H1 (cell line): ENCODE results near the gene RNU6-1.

Source experiments
- EZH2 ChIP-seq: fragments of 200-600 bp; sonication (generic); IDR thresholded peaks from 2 replicates; pipeline ENCODE4 v1.7.1; 2012; ENCODE audit warnings: low read depth, mild to moderate bottlenecking, moderate library complexity, low read length, inconsistent platforms; ENCODE audit not compliant: severe bottlenecking
- GABPA ChIP-seq: IDR thresholded peaks from 2 replicates; pipeline ENCODE4 v1.6.1; 2011; ENCODE audit warnings: mild to moderate bottlenecking, low read length, moderate library complexity, borderline replicate concordance; ENCODE audit not compliant: insufficient read depth
- JUND ChIP-seq: IDR thresholded peaks from 2 replicates; pipeline ENCODE4 v1.6.1; 2011; ENCODE audit warnings: mild to moderate bottlenecking, improper control_type of control experiment, low read length
- MAFK ChIP-seq: IDR thresholded peaks from 2 replicates; pipeline ENCODE4 v1.6.1; 2012; ENCODE audit warnings: low read depth, mild to moderate bottlenecking, improper control_type of control experiment, low read length
- MAX ChIP-seq: IDR thresholded peaks from 2 replicates; pipeline ENCODE4 v1.6.1; 2012; ENCODE audit warnings: inconsistent platforms
- POLR2A ChIP-seq, 2 experiments: IDR thresholded peaks; 1 replicate in 1 of 2; 2 replicates in 1 of 2; pipeline ENCODE4 v1.6.1; 2011; ENCODE audit warnings: low read depth in 2 of 2, low read length in 2 of 2, mild to moderate bottlenecking in 2 of 2; ENCODE audit errors: control extremely low read depth in 1 of 2
- POLR2AphosphoS5 ChIP-seq: IDR thresholded peaks from 2 replicates; pipeline ENCODE4 v1.6.1; 2011; ENCODE audit warnings: low read depth, low read length
- RBBP5 ChIP-seq: IDR thresholded peaks from 2 replicates; pipeline ENCODE4 v1.7.1; 2012; ENCODE audit warnings: low read depth, mild to moderate bottlenecking, inconsistent platforms, low read length, moderate library complexity, borderline replicate concordance
- RXRA ChIP-seq: IDR thresholded peaks from 2 replicates; pipeline ENCODE4 v1.6.1; 2011; ENCODE audit warnings: low read depth, mild to moderate bottlenecking, low read length, moderate library complexity; ENCODE audit not compliant: insufficient read depth
- SIN3A ChIP-seq, 2 experiments: IDR thresholded peaks in 1 of 2; conservative IDR thresholded peaks in 1 of 2; 2 replicates each; pipeline ENCODE4 v1.6.1; 2011 to 2012; ENCODE audit warnings: low read length in 2 of 2, improper control_type of control experiment in 1 of 2, low read depth in 1 of 2, mild to moderate bottlenecking in 1 of 2
- TF ChIP-seq, protein P1 (sequence below), 3 experiments: IDR thresholded peaks; 1 replicate in 2 of 3; 2 replicates in 1 of 3; pipeline versions ENCODE4 v1.5.1 to v1.6.1; 2011; ENCODE audit warnings: low read length in 3 of 3, mild to moderate bottlenecking in 3 of 3, inconsistent platforms in 2 of 3, low read depth in 1 of 3, moderate library complexity in 1 of 3; ENCODE audit not compliant: insufficient read depth in 1 of 3; ENCODE audit errors: control extremely low read depth in 1 of 3

DNA sequence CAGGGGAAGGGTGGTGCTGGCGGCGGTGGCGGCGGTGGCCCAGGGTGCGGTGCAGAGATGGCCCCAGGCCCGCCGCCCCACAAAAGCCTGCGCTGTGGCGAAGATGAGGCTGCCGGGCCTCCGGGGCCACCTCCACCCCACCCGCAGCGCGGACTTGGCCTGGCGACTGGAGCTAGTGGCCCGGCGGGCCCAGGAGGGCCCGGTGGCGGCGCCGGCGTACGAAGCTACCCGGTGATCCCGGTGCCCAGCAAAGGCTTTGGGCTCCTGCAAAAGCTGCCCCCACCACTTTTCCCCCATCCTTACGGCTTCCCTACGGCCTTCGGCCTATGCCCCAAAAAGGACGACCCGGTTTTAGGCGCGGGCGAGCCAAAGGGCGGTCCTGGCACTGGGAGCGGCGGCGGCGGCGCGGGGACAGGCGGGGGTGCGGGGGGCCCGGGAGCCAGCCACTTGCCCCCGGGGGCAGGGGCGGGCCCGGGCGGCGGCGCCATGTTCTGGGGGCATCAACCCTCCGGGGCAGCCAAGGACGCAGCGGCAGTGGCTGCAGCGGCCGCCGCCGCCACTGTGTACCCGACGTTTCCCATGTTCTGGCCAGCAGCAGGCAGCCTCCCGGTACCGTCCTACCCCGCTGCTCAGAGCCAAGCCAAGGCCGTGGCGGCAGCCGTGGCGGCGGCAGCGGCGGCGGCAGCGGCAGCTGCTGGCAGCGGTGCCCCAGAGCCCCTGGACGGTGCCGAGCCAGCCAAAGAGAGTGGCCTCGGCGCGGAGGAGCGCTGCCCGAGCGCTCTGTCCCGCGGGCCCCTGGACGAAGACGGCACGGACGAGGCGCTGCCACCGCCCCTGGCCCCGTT, 12.9 kb downstream of the RNU6-1 start:
- TF ChIP-seq, protein P1, sequence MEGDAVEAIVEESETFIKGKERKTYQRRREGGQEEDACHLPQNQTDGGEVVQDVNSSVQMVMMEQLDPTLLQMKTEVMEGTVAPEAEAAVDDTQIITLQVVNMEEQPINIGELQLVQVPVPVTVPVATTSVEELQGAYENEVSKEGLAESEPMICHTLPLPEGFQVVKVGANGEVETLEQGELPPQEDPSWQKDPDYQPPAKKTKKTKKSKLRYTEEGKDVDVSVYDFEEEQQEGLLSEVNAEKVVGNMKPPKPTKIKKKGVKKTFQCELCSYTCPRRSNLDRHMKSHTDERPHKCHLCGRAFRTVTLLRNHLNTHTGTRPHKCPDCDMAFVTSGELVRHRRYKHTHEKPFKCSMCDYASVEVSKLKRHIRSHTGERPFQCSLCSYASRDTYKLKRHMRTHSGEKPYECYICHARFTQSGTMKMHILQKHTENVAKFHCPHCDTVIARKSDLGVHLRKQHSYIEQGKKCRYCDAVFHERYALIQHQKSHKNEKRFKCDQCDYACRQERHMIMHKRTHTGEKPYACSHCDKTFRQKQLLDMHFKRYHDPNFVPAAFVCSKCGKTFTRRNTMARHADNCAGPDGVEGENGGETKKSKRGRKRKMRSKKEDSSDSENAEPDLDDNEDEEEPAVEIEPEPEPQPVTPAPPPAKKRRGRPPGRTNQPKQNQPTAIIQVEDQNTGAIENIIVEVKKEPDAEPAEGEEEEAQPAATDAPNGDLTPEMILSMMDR (IDR thresholded peaks at IDR 0.05; ENCODE audit: control extremely low read depth in 1 of 3, insufficient read depth in 1 of 3, low read depth in 1 of 3, low read length in 3 of 3): no peak
- TF ChIP-seq RXRA (no peak), GABPA (no peak), MAFK (no peak), POLR2A (IDR thresholded peaks at IDR 0.05; ENCODE audit: control extremely low read depth in 1 of 2, low read depth in 2 of 2, low read length in 2 of 2) (no peak), EZH2 (no peak), RBBP5 (no peak), POLR2AphosphoS5 (no peak), MAX (no peak), SIN3A (conservative IDR thresholded peaks at IDR 0.05 in 1 of 2, IDR thresholded peaks at IDR 0.05 in 1 of 2; ENCODE audit: low read depth in 1 of 2, low read length in 2 of 2) (no peak), JUND (no peak)
